DLD1 (cell line): Measurements from ENCODE around the gene RALGAPA1.
"Not testable (repeated sequence)": the region's sequence is repeated elsewhere in the genome, so short reads cannot be mapped to it uniquely, and the experiment has no call there.

Experiments used
- in situ Hi-C: cut with HindIII; loops from 2 replicates; pipeline ENCODE4 v1.10.0; 2017; ENCODE audit warnings: low sequenced_read_pairs

The RALGAPA1 gene

DNA sequence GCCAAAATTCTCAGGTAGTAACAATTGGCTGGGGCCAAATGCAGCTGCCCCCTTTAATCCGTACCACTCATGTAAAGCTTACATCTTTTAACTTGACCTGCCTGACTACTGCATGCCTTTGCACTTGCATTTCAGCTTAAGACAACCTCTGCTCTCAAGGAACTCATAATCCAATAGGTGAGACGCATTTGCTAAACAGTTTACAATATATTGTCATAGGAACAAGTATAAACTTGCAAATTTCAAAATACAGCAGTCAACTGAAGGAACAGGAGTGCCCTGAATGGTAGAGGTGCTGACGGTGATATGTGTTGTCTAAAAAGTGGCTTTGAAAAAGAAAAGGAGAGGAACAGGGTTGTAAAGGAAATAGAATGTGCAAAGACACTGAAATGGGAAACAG lies 13.4 kb upstream of the RALGAPA1 start:
- in situ Hi-C loops: no loop called here

GRCh38 chr14:35821564-35822411 lies 12.7 kb upstream of the RALGAPA1 start:
- in situ Hi-C loops: no loop called here

DNA sequence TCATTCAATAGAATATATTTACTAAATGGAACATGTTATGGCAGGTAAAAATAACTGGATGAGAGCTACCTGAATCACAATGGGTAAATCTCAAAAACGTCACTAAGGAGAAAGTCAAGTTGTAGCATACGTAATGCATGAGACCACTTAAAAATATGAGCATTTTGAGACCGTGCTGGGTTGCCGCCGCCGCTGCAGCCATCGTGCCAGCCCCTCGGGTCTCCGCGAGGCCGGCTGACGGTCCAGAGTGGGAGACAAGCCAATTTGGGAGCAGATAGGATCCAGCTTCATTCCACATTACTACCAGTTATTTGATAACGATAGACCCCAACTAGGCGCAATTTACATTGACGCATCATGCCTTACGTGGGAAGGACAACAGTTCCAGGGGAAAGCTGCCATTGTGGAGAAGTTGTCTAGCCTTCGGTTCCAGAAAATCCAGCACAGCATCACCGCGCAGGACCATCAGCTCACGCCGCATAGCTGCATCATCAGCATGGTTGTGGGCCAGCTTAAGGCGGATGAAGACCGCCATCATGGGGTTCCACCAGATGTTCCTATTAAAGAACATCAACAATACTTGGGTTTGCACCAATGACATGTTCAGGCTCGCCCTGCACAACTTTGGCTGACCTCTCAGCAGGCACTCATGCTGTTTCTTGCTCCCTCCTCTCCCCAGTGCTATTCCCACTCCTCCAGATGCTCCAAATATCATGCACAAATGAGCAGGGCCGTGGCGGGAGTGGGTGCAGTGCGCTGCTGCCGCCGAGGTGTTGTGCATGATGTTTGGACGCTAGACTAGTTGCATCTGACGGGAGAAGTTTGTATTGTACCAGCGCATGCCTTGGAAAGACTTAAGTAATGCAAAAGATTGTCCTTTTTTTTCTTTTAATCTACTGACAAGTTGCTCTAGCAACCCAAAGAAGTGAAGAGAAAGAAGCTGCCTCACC lies 10.8 kb upstream of the RALGAPA1 start:
- in situ Hi-C loops: no loop called here

DNA sequence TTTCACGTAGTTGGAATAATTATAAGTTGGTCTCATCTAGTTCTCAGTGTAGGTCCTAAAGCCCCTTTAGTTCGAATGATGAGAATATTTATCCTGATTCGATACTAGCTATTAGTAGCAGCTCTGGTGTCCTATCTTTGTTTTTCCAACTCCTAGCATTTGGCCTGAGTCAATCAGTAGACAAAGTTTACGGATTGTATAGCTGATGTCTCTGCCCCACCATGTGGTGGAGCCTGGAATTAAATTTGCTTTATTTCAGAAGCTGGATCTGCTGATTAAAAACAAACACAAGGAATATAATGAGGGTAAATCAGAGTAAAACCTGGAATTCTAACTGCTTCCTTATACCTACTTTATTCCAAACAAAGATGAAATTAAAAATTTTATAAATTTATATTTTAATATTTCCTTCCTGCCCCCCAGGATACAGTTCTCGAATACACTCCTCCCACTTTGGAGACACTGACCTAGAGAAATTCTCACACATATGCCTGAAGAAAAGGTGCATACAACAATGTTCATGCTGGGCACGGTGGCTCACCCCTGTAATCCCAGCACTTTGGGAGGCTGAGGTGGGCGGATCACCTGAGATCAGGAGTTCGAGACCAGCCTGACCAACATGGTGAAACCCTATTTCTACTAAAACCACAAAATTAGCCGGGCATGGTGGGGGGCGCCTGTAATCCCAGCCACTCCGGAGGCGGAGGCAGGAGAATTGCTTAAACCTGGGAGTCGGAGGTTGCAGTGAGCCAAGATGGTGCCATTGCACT lies 9.4 kb upstream of the RALGAPA1 start:
- in situ Hi-C loops: no loop called here

GRCh38 chr14:35814371-35815005 lies 5.4 kb upstream of the RALGAPA1 start:
- in situ Hi-C loops: no loop called here

- in situ Hi-C loops: no loop called here
Observed at GRCh38 chr14:35810963-35811362, 1.9 kb upstream of the RALGAPA1 start.

DNA sequence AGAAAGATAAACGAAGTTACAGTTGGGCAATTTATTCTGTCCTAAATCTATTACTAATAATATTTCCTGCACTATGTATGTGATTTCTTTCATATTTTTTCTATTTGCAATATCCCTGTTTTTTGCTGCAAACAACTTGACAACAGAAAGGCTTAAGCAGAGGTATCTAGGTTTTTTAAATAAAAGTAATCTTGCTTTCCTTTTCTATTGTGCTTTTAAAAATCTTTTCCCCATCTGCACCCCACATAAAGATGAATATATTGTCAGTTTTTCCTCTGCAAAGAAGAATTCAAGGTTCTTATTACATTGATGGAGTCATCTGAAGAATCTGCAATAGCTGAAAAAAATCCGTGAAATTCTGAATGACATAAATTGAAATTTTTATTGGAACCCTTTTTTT lies 502 bp upstream of the RALGAPA1 start:
- in situ Hi-C loops: no loop called here

DNA sequence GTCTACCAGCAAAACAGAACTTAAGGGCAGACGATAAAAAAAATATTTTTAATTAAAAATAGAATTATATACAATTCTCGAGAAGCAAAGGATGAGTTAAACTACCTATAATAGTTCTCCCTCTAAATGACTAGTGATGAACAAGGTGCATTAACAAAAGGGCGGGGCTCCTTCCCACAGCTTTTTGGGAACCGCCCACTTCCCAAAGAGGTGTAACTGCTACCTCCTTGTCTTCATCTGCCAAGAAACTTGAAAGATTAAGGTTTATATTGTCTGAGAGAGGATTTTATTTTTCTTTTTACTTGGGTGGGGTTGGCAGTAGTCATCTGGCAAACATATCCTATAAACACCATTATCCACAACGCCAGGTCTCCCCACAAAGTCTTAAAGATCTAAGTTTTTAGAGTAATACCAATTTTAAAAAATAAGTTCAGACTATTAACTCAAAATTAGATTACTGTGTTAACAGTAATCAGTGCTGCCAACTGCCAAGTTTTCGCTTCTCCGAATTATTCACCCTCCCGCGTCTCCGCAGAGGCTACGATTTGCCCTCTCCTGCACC lies 938 bp downstream of the RALGAPA1 start:
- in situ Hi-C loops: no loop called here

DNA sequence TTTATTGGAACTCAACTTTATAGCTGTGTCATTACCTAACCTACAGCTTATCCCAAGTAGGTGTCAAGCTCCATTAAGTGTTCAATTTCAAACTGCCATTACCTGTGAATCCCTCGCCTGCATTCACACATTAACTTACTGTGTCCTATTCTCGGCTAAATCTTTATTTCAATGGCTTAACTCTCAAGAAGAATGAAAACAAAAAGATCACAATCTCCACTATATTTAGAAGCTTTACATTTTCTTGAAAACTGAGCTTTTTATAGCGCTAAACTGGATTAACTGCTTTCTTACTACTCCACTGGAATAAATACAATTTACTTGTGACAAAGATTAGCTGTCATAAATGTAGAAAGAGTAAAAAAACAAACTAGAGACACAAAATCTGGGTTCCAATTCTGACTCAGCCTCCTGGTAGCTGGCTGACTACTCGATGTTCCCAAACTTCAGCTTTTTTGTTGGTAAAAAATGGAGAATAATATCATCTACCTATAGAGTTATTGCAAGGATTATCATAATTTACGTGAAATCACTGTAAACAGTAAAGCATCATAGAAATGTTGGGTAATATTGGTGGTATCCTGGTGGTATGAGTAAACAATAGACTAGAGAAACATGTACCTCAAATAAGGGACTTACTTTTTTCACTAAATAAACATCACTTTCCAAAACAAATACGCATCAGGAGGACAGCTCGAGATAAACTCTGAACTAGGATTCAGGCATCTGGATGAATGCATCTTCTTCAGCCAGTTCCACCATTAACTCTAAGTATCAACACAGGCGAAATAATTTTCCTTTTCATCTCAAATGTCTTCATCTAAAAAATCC lies 1.7 kb downstream of the RALGAPA1 start:
- in situ Hi-C loops: no loop called here

- in situ Hi-C loops: no loop called here
Observed at GRCh38 chr14:35806006-35806907, 2.8 kb downstream of the RALGAPA1 start.

- in situ Hi-C loops: no loop called here
Observed at GRCh38 chr14:35797796-35798195, 11.3 kb downstream of the RALGAPA1 start.

GRCh38 chr14:35789651-35790050 lies 19.4 kb downstream of the RALGAPA1 start:
- in situ Hi-C loops: no loop called here

- in situ Hi-C loops: no loop called here
Observed at GRCh38 chr14:35786856-35787255, 22.2 kb downstream of the RALGAPA1 start.

DNA sequence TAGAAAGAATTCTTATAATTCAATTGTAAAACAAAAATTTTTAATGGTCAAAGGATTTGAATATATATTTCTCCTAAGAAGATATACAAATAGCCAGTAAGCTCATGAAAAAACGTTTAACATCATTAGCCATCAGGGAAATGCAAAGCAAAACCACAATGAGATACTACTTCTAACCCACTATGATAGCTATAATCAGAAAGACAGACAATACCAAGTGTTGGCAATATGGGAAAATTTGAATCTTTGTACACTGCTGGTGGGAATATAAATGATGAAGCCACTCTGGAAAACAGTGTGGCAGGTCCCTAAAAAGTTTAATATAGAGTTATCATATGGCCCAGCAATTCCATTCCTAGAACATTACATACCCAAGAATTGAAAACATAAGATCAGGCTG lies 25.4 kb downstream of the RALGAPA1 start:
- in situ Hi-C loops: no loop called here

- in situ Hi-C loops: no loop called here
Observed at GRCh38 chr14:35779368-35779767, 29.7 kb downstream of the RALGAPA1 start.

DNA sequence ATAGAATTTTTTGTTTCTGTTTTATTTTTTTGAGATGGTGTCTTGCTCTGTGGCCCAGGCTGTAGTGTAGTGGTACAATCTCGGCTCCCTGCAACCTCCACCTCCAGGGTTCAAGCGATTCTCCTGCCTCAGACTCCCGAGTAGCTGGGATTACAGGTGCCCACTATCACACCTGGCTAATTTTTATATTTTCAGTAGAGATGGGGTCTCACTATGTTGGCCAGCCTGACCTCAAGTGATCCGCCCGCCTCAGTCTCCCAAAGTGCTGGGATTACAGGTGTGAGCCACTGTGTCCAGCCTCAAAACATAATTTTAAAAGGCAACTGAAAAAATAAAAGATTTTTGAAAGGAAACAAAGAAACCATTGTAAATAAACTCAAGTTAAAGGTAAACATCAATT lies 31.5 kb downstream of the RALGAPA1 start:
- in situ Hi-C loops: not testable (repeated sequence)

DNA sequence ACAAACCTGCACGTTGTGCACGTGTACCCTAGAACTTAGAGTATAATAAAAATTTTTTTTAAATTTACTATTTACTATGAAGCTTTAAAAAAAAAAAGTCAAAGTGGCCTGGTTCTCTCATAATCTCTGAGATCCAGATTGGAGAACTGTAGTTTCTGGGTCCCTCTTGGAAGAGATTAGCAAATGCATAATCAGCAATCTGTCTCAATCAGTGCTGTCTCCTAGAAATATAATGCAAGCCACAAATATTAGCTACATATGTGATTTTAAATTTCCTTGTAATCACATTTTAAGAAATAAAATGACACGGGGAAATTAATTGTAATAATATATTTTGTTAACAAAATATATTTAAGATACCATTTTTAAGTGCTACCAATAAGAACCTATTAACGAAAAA lies 32.3 kb downstream of the RALGAPA1 start:
- in situ Hi-C loops: no loop called here

DNA sequence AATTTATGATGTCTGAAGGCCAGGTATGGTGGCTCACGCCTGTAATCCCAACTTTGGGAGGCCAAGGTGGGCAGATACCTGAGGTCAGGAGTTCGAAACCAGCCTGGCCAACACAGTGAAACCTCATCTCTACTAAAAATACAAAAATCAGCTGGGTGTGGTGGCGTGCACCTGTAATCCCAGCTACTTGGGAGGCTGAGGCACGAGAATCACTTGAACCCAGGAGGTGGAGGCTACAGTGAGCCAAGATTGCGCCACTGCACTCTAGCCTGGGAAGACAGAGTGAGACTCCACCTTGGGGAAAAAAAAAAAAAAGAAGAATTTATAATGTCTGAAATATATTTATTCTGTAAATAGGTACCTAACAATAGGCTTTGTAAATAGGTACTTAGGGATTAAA lies 33.0 kb downstream of the RALGAPA1 start:
- in situ Hi-C loops: not testable (repeated sequence)
